Progenitor cell of endocrine pancreas (in vitro differentiated cells): ENCODE data around the gene LCN9. TPM values are rescaled to one million over a fixed set of nuclear protein-coding genes. Genes with fewer than 3 reads are reported as not detected.
"Not testable (repeated sequence)": the region's sequence is repeated elsewhere in the genome, so short reads cannot be mapped to it uniquely, and the experiment has no call there.

Source experiments
- DNase-seq: peaks from one replicate; pipeline ENCODE4 v3.0.0; 2021; ENCODE audit warnings: low spot score; ENCODE audit not compliant: unreplicated experiment
- H3K27ac Mint-ChIP-seq: 2 replicates; pipeline ENCODE4 v1.8.0; 2021; ENCODE audit warnings: mild to moderate bottlenecking, moderate library complexity, mixed read lengths
- H3K27me3 Mint-ChIP-seq: 2 replicates; pipeline ENCODE4 v1.8.0; 2021; ENCODE audit warnings: mixed read lengths
- H3K36me3 Mint-ChIP-seq: 2 replicates; pipeline ENCODE4 v1.8.0; 2022; ENCODE audit warnings: mixed read lengths; ENCODE audit not compliant: insufficient read depth
- H3K4me1 Mint-ChIP-seq: 2 replicates; pipeline ENCODE4 v1.8.0; 2021; ENCODE audit warnings: low read depth, mixed read lengths
- H3K4me3 Mint-ChIP-seq: 2 replicates; pipeline ENCODE4 v1.8.0; 2021; ENCODE audit warnings: low read depth, mild to moderate bottlenecking, moderate library complexity, mixed read lengths
- H3K9me3 Mint-ChIP-seq: 2 replicates; pipeline ENCODE4 v1.8.0; 2021; ENCODE audit warnings: low read depth, mixed read lengths
- CTCF ChIP-seq: fragments of 200-600 bp; sonication (generic); IDR thresholded peaks from one replicate; pipeline ENCODE4 v1.5.0; 2021; ENCODE audit warnings: antibody characterized with exemption, mild to moderate bottlenecking; ENCODE audit not compliant: unreplicated experiment
- total RNA-seq: library from RNA; stranded (reverse); gene quantifications from 2 replicates; pipeline ENCODE4 v1.2.1, GENCODE V29; 2021

The LCN9 gene
- total RNA-seq, 1 donor from 2014 or later = 0.57 TPM

- peaks cover 6% of the 10 kb centered on the region for H3K4me1 Mint-ChIP-seq
- peaks cover 9% of the 10 kb centered on the region for H3K27me3 Mint-ChIP-seq
- no peak for DNase-seq
- H3K9me3 Mint-ChIP-seq = peaks cover 6% of the 10 kb centered on the region
- no peak overlapping the region for H3K4me3 Mint-ChIP-seq
- TF ChIP-seq CTCF = no peak
- H3K27ac Mint-ChIP-seq = no peak overlapping the region
- H3K36me3 Mint-ChIP-seq = no peaks in the 10 kb centered on the region
These were observed 1.2 kb downstream of the LCN9 start for GRCh38 chr9:135664266-135664665.

GRCh38 chr9:135664801-135665794 is 2.0 kb downstream of the LCN9 start:
- no peak for TF ChIP-seq CTCF
- Mint-ChIP-seq H3K27me3 (peaks cover 9% of the 10 kb centered on the region), H3K4me1 (peaks cover 6% of the 10 kb centered on the region), H3K9me3 (peaks cover 6% of the 10 kb centered on the region), H3K27ac (no peak overlapping the region), H3K36me3 (no peaks in the 10 kb centered on the region), H3K4me3 (no peak overlapping the region)
- no peak for DNase-seq

- no peak overlapping the region for H3K4me3 Mint-ChIP-seq
- TF ChIP-seq CTCF = no peak
- peaks cover 9% of the 10 kb centered on the region for H3K27me3 Mint-ChIP-seq
- DNase-seq = no peak
- no peak overlapping the region for H3K27ac Mint-ChIP-seq
- no peaks in the 10 kb centered on the region for H3K36me3 Mint-ChIP-seq
- H3K4me1 Mint-ChIP-seq = peaks cover 6% of the 10 kb centered on the region
- peaks cover 6% of the 10 kb centered on the region for H3K9me3 Mint-ChIP-seq
These were observed 2.7 kb downstream of the LCN9 start for GRCh38 chr9:135665795-135666189.

GRCh38 chr9:135666534-135667462 is 3.7 kb downstream of the LCN9 start:
- H3K36me3 Mint-ChIP-seq = no peaks in the 10 kb centered on the region
- DNase-seq = no peak
- H3K4me1 Mint-ChIP-seq = peaks cover 5% of the 10 kb centered on the region
- H3K27ac Mint-ChIP-seq = no peak overlapping the region
- no peak overlapping the region for H3K4me3 Mint-ChIP-seq
- H3K9me3 Mint-ChIP-seq = peaks cover 6% of the 10 kb centered on the region
- TF ChIP-seq CTCF = no peak
- peaks cover 9% of the 10 kb centered on the region for H3K27me3 Mint-ChIP-seq

GRCh38 chr9:135667463-135668001 is 4.4 kb downstream of the LCN9 start:
- no peak for DNase-seq
- peaks cover 13% of the 10 kb centered on the region for H3K27me3 Mint-ChIP-seq

GRCh38 chr9:135669018-135669417 is 5.9 kb downstream of the LCN9 start:
- not testable (repeated sequence) for H3K36me3 Mint-ChIP-seq, H3K27ac Mint-ChIP-seq, H3K4me1 Mint-ChIP-seq, H3K9me3 Mint-ChIP-seq, H3K4me3 Mint-ChIP-seq, DNase-seq
- peaks cover 13% of the 10 kb centered on the region for H3K27me3 Mint-ChIP-seq

More at GRCh38 chr9:135667463-135668001, 4.4 kb downstream of the LCN9 start:
- Mint-ChIP-seq H3K4me1 (no peaks in the 10 kb centered on the region), H3K36me3 (no peaks in the 10 kb centered on the region), H3K9me3 (peaks cover 6% of the 10 kb centered on the region), H3K27ac (no peak overlapping the region), H3K4me3 (no peak overlapping the region)
- no peak for TF ChIP-seq CTCF
